WTC11 (cell line): Measurements from ENCODE around the gene PTPRT. TPM values are rescaled to one million over a fixed set of nuclear protein-coding genes. Genes with fewer than 3 reads are reported as not detected.

Experiments
- ATAC-seq: fragments of 200-7000 bp; cut with Tn5 transposase; 2 replicates; pipeline ENCODE4 v1.10.0; 2021; ENCODE audit warnings: mild to moderate bottlenecking, moderate library complexity
- CTCF ChIA-PET: fragments of 300-600 bp; sonication (Branson Sonifier 250); formaldehyde crosslinking; loops from one replicate; lab custom pipeline; 2021; ENCODE audit warnings: antibody characterized with exemption; lab: Charles Lee
- POLR2A ChIA-PET: fragments of 350-600 bp; sonication (Branson Sonifier 250); formaldehyde crosslinking; loops from one replicate; lab custom pipeline; 2021; ENCODE audit warnings: antibody characterized with exemption; lab: Charles Lee
- DNase-seq: peaks from one replicate; pipeline ENCODE4 v3.0.0; 2021; ENCODE audit warnings: low spot score
- H3K27ac Mint-ChIP-seq: 2 replicates; pipeline ENCODE4 v1.8.0; 2021; ENCODE audit warnings: mixed read lengths
- H3K27me3 Mint-ChIP-seq: 2 replicates; pipeline ENCODE4 v1.8.0; 2021; ENCODE audit warnings: low read depth, mild to moderate bottlenecking, moderate library complexity, mixed read lengths
- H3K36me3 Mint-ChIP-seq: 2 replicates; pipeline ENCODE4 v1.8.0; 2021; ENCODE audit warnings: mixed read lengths
- H3K4me1 Mint-ChIP-seq: 2 replicates; pipeline ENCODE4 v1.8.0; 2022; ENCODE audit warnings: mixed read lengths
- H3K4me3 Mint-ChIP-seq: 2 replicates; pipeline ENCODE4 v1.8.0; 2021; ENCODE audit warnings: mild to moderate bottlenecking, moderate library complexity, mixed read lengths
- H3K9me3 Mint-ChIP-seq: 2 replicates; pipeline ENCODE4 v1.8.0; 2021; ENCODE audit warnings: mixed read lengths
- CBFB ChIP-seq: sonication (generic); formaldehyde crosslinking; IDR thresholded peaks from 2 replicates; pipeline ENCODE4 v1.8.1; 2022; ENCODE audit warnings: mild to moderate bottlenecking, low read depth, missing genetic modification reagents
- E2F5 ChIP-seq: sonication (generic); formaldehyde crosslinking; IDR thresholded peaks from 2 replicates; pipeline ENCODE4 v1.8.1; 2022; ENCODE audit warnings: mild to moderate bottlenecking, moderate library complexity, missing genetic modification reagents
- ELF4 ChIP-seq: sonication (generic); formaldehyde crosslinking; IDR thresholded peaks from 2 replicates; pipeline ENCODE4 v1.8.1; 2022; ENCODE audit warnings: low read depth, mild to moderate bottlenecking, moderate library complexity, missing genetic modification reagents
- ETV6 ChIP-seq: sonication (generic); formaldehyde crosslinking; IDR thresholded peaks from 2 replicates; pipeline ENCODE4 v1.8.1; 2022; ENCODE audit warnings: mild to moderate bottlenecking, missing genetic modification reagents
- GRHL2 ChIP-seq: fragments of 250-450 bp; sonication (Bioruptor Pico); IDR thresholded peaks from 2 replicates; pipeline ENCODE4 v1.8.0; 2022; ENCODE audit warnings: mild to moderate bottlenecking, moderate library complexity; ENCODE audit not compliant: insufficient replicate concordance, severe bottlenecking
- HMGA2 ChIP-seq: fragments of 250-450 bp; sonication (Bioruptor Pico); IDR thresholded peaks from 2 replicates; pipeline ENCODE4 v1.4.0; 2021; ENCODE audit warnings: mild to moderate bottlenecking, moderate library complexity
- OVOL2 ChIP-seq: fragments of 250-450 bp; sonication (Bioruptor Pico); IDR thresholded peaks from 2 replicates; pipeline ENCODE4 v1.9.0; 2021; ENCODE audit warnings: mild to moderate bottlenecking, borderline replicate concordance
- RORB ChIP-seq: fragments of 250-450 bp; sonication (Bioruptor Pico); IDR thresholded peaks from 2 replicates; pipeline ENCODE4 v1.9.0; 2021; ENCODE audit warnings: mild to moderate bottlenecking
- SMAD4 ChIP-seq: sonication (generic); formaldehyde crosslinking; IDR thresholded peaks from 2 replicates; pipeline ENCODE4 v1.8.0; 2022; ENCODE audit warnings: mild to moderate bottlenecking, missing genetic modification reagents
- SOX15 ChIP-seq: fragments of 250-450 bp; sonication (Bioruptor Pico); IDR thresholded peaks from 2 replicates; pipeline ENCODE4 v1.9.0; 2021; ENCODE audit warnings: mild to moderate bottlenecking
- TEAD1 ChIP-seq: sonication (generic); formaldehyde crosslinking; IDR thresholded peaks from 2 replicates; pipeline ENCODE4 v1.8.0; 2022; ENCODE audit warnings: mild to moderate bottlenecking, missing genetic modification reagents
- TP53 ChIP-seq: sonication (generic); formaldehyde crosslinking; IDR thresholded peaks from 2 replicates; pipeline ENCODE4 v1.8.1; 2023; ENCODE audit warnings: mild to moderate bottlenecking, missing genetic modification reagents
- ZBTB21 ChIP-seq: sonication (generic); formaldehyde crosslinking; IDR thresholded peaks from 2 replicates; pipeline ENCODE4 v1.8.1; 2023; ENCODE audit warnings: mild to moderate bottlenecking, missing genetic modification reagents, borderline replicate concordance
- ZNF138 ChIP-seq: sonication (generic); formaldehyde crosslinking; conservative IDR thresholded peaks from 2 replicates; pipeline ENCODE4 v1.8.1; 2022; ENCODE audit warnings: mild to moderate bottlenecking, moderate library complexity, missing genetic modification reagents
- ZNF396 ChIP-seq: fragments of 250-450 bp; sonication (Bioruptor Pico); IDR thresholded peaks from 2 replicates; pipeline ENCODE4 v1.8.0; 2021; ENCODE audit warnings: mild to moderate bottlenecking, moderate library complexity, borderline replicate concordance
- ZNF532 ChIP-seq: fragments of 250-450 bp; sonication (Bioruptor Pico); IDR thresholded peaks from 2 replicates; pipeline ENCODE4 v1.9.0; 2021; ENCODE audit warnings: mild to moderate bottlenecking, borderline replicate concordance
- total RNA-seq: library from RNA; stranded (reverse); gene quantifications from 3 replicates; pipeline ENCODE4 v1.2.3, GENCODE V29; 2021
- TF ChIP-seq, protein P1 (sequence below): sonication (generic); formaldehyde crosslinking; conservative IDR thresholded peaks from 2 replicates; pipeline ENCODE4 v1.8.1; 2022; ENCODE audit warnings: mild to moderate bottlenecking, missing genetic modification reagents
- TF ChIP-seq, protein P2 (sequence below): sonication (generic); formaldehyde crosslinking; IDR thresholded peaks from 2 replicates; pipeline ENCODE4 v1.8.1; 2023; ENCODE audit warnings: mild to moderate bottlenecking, missing genetic modification reagents, moderate library complexity
- TF ChIP-seq, protein P3 (sequence below): sonication (generic); formaldehyde crosslinking; IDR thresholded peaks from 2 replicates; pipeline ENCODE4 v1.8.0; 2022; ENCODE audit warnings: mild to moderate bottlenecking, missing genetic modification reagents
- TF ChIP-seq, protein P4 (sequence below): fragments of 250-450 bp; sonication (Bioruptor Pico); IDR thresholded peaks from 2 replicates; pipeline ENCODE4 v2.1.2; 2022; ENCODE audit warnings: mild to moderate bottlenecking, moderate library complexity

Gene PTPRT
- total RNA-seq, 1 experiment from 2014 or later = 1.1 TPM

DNA sequence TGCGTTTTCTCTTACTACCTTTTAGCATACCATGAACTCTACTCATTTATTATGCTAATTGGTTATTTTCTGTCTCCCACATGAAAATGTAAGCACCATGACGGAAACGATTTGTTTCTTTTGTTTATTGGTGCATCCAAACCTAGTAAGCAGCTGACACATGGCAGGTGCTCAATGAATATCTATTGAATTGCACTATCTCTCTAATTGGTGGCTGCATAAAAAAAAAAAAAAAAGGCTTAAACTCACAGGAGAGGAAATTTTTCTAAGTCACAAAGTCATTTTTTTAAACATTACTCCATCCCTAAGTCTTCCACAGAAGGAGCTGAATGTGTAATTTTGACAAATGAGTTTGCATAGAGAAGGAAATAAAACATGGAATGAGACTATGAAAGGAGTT is 608.4 kb downstream of the PTPRT start:
- TF ChIP-seq SOX15 (CRISPR knock-in tag) (no peak), E2F5 (no peak), ZBTB21 (CRISPR knock-in tag) (no peak), CBFB (CRISPR knock-in tag) (no peak), ZNF138 (no peak), ZNF532 (CRISPR knock-in tag) (no peak), OVOL2 (CRISPR knock-in tag) (no peak), HMGA2 (CRISPR knock-in tag) (no peak), GRHL2 (CRISPR knock-in tag) (no peak), SMAD4 (CRISPR knock-in tag) (no peak), TEAD1 (CRISPR knock-in tag) (no peak), ELF4 (CRISPR knock-in tag) (no peak), RORB (CRISPR knock-in tag) (no peak), ETV6 (no peak), TP53 (CRISPR knock-in tag) (no peak), ZNF396 (CRISPR knock-in tag) (no peak)
- TF ChIP-seq, protein P1, sequence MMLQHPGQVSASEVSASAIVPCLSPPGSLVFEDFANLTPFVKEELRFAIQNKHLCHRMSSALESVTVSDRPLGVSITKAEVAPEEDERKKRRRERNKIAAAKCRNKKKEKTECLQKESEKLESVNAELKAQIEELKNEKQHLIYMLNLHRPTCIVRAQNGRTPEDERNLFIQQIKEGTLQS (CRISPR knock-in tag) = no peak
- TF ChIP-seq, protein P2, sequence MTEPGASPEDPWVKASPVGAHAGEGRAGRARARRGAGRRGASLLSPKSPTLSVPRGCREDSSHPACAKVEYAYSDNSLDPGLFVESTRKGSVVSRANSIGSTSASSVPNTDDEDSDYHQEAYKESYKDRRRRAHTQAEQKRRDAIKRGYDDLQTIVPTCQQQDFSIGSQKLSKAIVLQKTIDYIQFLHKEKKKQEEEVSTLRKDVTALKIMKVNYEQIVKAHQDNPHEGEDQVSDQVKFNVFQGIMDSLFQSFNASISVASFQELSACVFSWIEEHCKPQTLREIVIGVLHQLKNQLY (CRISPR knock-in tag) = no peak
- TF ChIP-seq, protein P3, sequence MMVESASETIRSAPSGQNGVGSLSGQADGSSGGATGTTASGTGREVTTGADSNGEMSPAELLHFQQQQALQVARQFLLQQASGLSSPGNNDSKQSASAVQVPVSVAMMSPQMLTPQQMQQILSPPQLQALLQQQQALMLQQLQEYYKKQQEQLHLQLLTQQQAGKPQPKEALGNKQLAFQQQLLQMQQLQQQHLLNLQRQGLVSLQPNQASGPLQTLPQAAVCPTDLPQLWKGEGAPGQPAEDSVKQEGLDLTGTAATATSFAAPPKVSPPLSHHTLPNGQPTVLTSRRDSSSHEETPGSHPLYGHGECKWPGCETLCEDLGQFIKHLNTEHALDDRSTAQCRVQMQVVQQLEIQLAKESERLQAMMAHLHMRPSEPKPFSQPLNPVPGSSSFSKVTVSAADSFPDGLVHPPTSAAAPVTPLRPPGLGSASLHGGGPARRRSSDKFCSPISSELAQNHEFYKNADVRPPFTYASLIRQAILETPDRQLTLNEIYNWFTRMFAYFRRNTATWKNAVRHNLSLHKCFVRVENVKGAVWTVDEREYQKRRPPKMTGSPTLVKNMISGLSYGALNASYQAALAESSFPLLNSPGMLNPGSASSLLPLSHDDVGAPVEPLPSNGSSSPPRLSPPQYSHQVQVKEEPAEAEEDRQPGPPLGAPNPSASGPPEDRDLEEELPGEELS (CRISPR knock-in tag) = no peak
- TF ChIP-seq, protein P4, sequence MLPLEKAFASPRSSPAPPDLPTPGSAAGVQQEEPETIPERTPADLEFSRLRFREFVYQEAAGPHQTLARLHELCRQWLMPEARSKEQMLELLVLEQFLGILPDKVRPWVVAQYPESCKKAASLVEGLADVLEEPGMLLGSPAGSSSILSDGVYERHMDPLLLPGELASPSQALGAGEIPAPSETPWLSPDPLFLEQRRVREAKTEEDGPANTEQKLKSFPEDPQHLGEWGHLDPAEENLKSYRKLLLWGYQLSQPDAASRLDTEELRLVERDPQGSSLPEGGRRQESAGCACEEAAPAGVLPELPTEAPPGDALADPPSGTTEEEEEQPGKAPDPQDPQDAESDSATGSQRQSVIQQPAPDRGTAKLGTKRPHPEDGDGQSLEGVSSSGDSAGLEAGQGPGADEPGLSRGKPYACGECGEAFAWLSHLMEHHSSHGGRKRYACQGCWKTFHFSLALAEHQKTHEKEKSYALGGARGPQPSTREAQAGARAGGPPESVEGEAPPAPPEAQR = no peak
- no peaks in the 10 kb centered on the region for H3K27me3 Mint-ChIP-seq
- no peak overlapping the region for H3K4me3 Mint-ChIP-seq
- POLR2A ChIA-PET = no interaction called here
- peaks cover 20% of the 10 kb centered on the region for H3K4me1 Mint-ChIP-seq
- CTCF ChIA-PET = no interaction called here
- H3K9me3 Mint-ChIP-seq = peaks cover 10% of the 10 kb centered on the region
- H3K27ac Mint-ChIP-seq = no peak overlapping the region
- DNase-seq (no peak), ATAC-seq (no peak)
- H3K36me3 Mint-ChIP-seq = no peaks in the 10 kb centered on the region
